Neural cell (in vitro differentiated cells): ENCODE measurements around the gene USF1. TPM values are rescaled to one million over a fixed set of nuclear protein-coding genes. Genes with fewer than 3 reads are reported as not detected.

Experiments
- H2AFZ ChIP-seq: fragments of 200-600, 300-800 bp; sonication (generic), shearing (Covaris generic); 2 replicates; pipeline ENCODE4 v1.6.0; 2014; ENCODE audit warnings: low read depth, mild to moderate bottlenecking, antibody characterized with exemption, low read length, moderate library complexity
- H3F3A ChIP-seq: fragments of 200-600 bp; shearing (Covaris generic); 2 replicates; pipeline ENCODE4 v1.6.1; 2016; ENCODE audit warnings: mild to moderate bottlenecking, moderate library complexity, mixed read lengths, antibody characterized with exemption, low read length; ENCODE audit not compliant: insufficient read depth, poor library complexity, severe bottlenecking
- H3K27ac ChIP-seq: fragments of 200-600, 300-800 bp; sonication (generic), shearing (Covaris generic); 2 replicates; pipeline ENCODE4 v1.5.1; 2014; ENCODE audit warnings: mild to moderate bottlenecking, low read length, moderate library complexity
- H3K27me3 ChIP-seq: fragments of 300-800, 200-600 bp; sonication (generic), shearing (Covaris generic); 2 replicates; pipeline ENCODE4 v1.6.0; 2014; ENCODE audit warnings: mild to moderate bottlenecking, low read depth, low read length, moderate library complexity; ENCODE audit not compliant: insufficient read depth
- H3K36me3 ChIP-seq: fragments of 300-800, 200-600 bp; sonication (generic), shearing (Covaris generic); 2 replicates; pipeline ENCODE4 v1.5.1; 2014; ENCODE audit warnings: mild to moderate bottlenecking, antibody characterized with exemption, low read length, moderate library complexity; ENCODE audit not compliant: insufficient read depth
- H3K4me2 ChIP-seq: fragments of 300-800, 200-600 bp; sonication (generic), shearing (Covaris generic); 2 replicates; pipeline ENCODE4 v1.6.0; 2014; ENCODE audit warnings: mild to moderate bottlenecking, low read length
- H3K4me3 ChIP-seq: fragments of 300-800, 200-600 bp; sonication (generic), shearing (Covaris generic); 2 replicates; pipeline ENCODE4 v1.5.1; 2014; ENCODE audit warnings: mild to moderate bottlenecking, low read length, moderate library complexity
- H3K79me2 ChIP-seq: fragments of 200-600 bp; shearing (Covaris generic); replicated peaks from 2 replicates; pipeline ENCODE4 v1.6.0; 2014; ENCODE audit warnings: mild to moderate bottlenecking, low read length, moderate library complexity; ENCODE audit not compliant: insufficient read depth
- H3K9ac ChIP-seq: fragments of 300-800, 200-600 bp; sonication (generic), shearing (Covaris generic); 2 replicates; pipeline ENCODE4 v1.6.1; 2016; ENCODE audit warnings: mild to moderate bottlenecking, low read length, mixed read lengths
- H3K9me2 ChIP-seq: fragments of 200-600 bp; shearing (Covaris generic); 2 replicates; pipeline ENCODE4 v1.6.1; 2016; ENCODE audit warnings: mild to moderate bottlenecking, low read length, mixed read lengths; ENCODE audit not compliant: insufficient read depth
- H3K9me3 ChIP-seq: fragments of 200-600, 300-800 bp; sonication (generic), shearing (Covaris generic); 2 replicates; pipeline ENCODE4 v1.6.1; 2016; ENCODE audit warnings: mild to moderate bottlenecking, mixed run types, low read length, moderate library complexity, mixed read lengths
- H4K20me1 ChIP-seq: fragments of 200-600 bp; shearing (Covaris generic); 2 replicates; pipeline ENCODE4 v1.6.1; 2016; ENCODE audit warnings: mild to moderate bottlenecking, mixed run types; ENCODE audit not compliant: insufficient read depth
- CTCF ChIP-seq: fragments of 450-650 bp; IDR thresholded peaks from 2 replicates; pipeline ENCODE4 v1.5.1; 2014; ENCODE audit warnings: antibody characterized with exemption, mild to moderate bottlenecking, moderate library complexity; ENCODE audit not compliant: poor library complexity, severe bottlenecking
- EP300 ChIP-seq: fragments of 450-650 bp; conservative IDR thresholded peaks from 2 replicates; pipeline ENCODE4 v1.6.1; 2014; ENCODE audit warnings: antibody characterized with exemption, mild to moderate bottlenecking, moderate library complexity; ENCODE audit not compliant: poor library complexity, severe bottlenecking
- EZH2 ChIP-seq: fragments of 200-600, 300-800 bp; shearing (Covaris generic), sonication (generic); IDR thresholded peaks from 2 replicates; pipeline ENCODE4 v1.6.1; 2014; ENCODE audit warnings: antibody characterized with exemption, low read length, borderline replicate concordance, mild to moderate bottlenecking; ENCODE audit not compliant: insufficient read depth, poor library complexity, severe bottlenecking
- MXI1 ChIP-seq: fragments of 450-650 bp; conservative IDR thresholded peaks from 2 replicates; pipeline ENCODE4 v1.6.1; 2014; ENCODE audit warnings: antibody characterized with exemption, mild to moderate bottlenecking; ENCODE audit not compliant: poor library complexity, severe bottlenecking
- POLR2AphosphoS5 ChIP-seq: IDR thresholded peaks from 2 replicates; pipeline ENCODE4 v1.6.1; 2012
- RAD21 ChIP-seq: fragments of 450-650 bp; conservative IDR thresholded peaks from 2 replicates; pipeline ENCODE4 v1.6.1; 2014; ENCODE audit warnings: antibody characterized with exemption, mild to moderate bottlenecking, moderate library complexity
- REST ChIP-seq: IDR thresholded peaks from 2 replicates; pipeline ENCODE4 v1.6.1; 2012; ENCODE audit warnings: borderline replicate concordance
- SMC3 ChIP-seq: fragments of 450-650 bp; conservative IDR thresholded peaks from 2 replicates; pipeline ENCODE4 v1.6.1; 2014; ENCODE audit warnings: antibody characterized with exemption, mild to moderate bottlenecking, moderate library complexity; ENCODE audit not compliant: poor library complexity
- TAF1 ChIP-seq: IDR thresholded peaks from 2 replicates; pipeline ENCODE4 v1.6.1; 2012; ENCODE audit warnings: low read depth
- polyA plus RNA-seq: library from polyadenylated mRNA; depleted of rRNA; stranded (reverse); fragments of >200 nt; gene quantifications from 2 replicates; pipeline ENCODE4 v1.2.3, GENCODE V29; 2014

USF1 gene
- polyA plus RNA-seq, 1 donor from 2014 or later = 366 TPM

- TF ChIP-seq EP300 = no peak
- no peak for TF ChIP-seq CTCF
- TF ChIP-seq EZH2 = no peak
- TF ChIP-seq POLR2AphosphoS5 = no peak
- no peak for TF ChIP-seq SMC3
- no peak for TF ChIP-seq MXI1
- TF ChIP-seq RAD21 = no peak
- no peak for TF ChIP-seq TAF1
- no peak for TF ChIP-seq REST
- Histone ChIP-seq H4K20me1 (no peaks in the 10 kb centered on the region), H3K9me3 (no peaks in the 10 kb centered on the region), H3K9ac (no peak overlapping the region), H3F3A (no peaks in the 10 kb centered on the region), H3K36me3 (no peaks in the 10 kb centered on the region), H3K4me3 (no peak overlapping the region), H3K4me2 (no peak overlapping the region), H3K79me2 (no peaks in the 10 kb centered on the region), H3K27ac (no peak overlapping the region), H3K27me3 (no peaks in the 10 kb centered on the region), H3K9me2 (no peaks in the 10 kb centered on the region), H2AFZ (no peak overlapping the region)
Measured at GRCh38 chr1:161082483-161082882, 36.7 kb upstream of the USF1 start.

GRCh38 chr1:161081519-161081918, 35.7 kb upstream of the USF1 start:
- H3K27ac ChIP-seq = no peak overlapping the region
- no peak overlapping the region for H3K4me3 ChIP-seq
- H3K9me3 ChIP-seq = no peaks in the 10 kb centered on the region
- no peak overlapping the region for H3K9ac ChIP-seq
- no peak for TF ChIP-seq REST
- TF ChIP-seq RAD21 = no peak
- no peak for TF ChIP-seq TAF1
- no peak for TF ChIP-seq CTCF
- no peak for TF ChIP-seq POLR2AphosphoS5
- TF ChIP-seq MXI1 = no peak
- TF ChIP-seq EP300 = no peak
- no peak for TF ChIP-seq SMC3
- H3K27me3 ChIP-seq = no peaks in the 10 kb centered on the region
- no peaks in the 10 kb centered on the region for H3K9me2 ChIP-seq
- no peak overlapping the region for H2AFZ ChIP-seq
- no peak overlapping the region for H3K4me2 ChIP-seq
- H3K79me2 ChIP-seq = no peaks in the 10 kb centered on the region
- H3K36me3 ChIP-seq = no peaks in the 10 kb centered on the region
- H3F3A ChIP-seq = no peaks in the 10 kb centered on the region
- no peaks in the 10 kb centered on the region for H4K20me1 ChIP-seq
